Right lobe of liver (tissue), 6 donors: Measurements from ENCODE around the gene ARHGEF1. TPM values are rescaled to one million over a fixed set of nuclear protein-coding genes. Genes with fewer than 3 reads are reported as not detected.

ENCODE experiments used
- ATAC-seq, 4 donors: fragments of 200-7000 bp; cut with Tn5 transposase; one replicate each; pipeline ENCODE4 v1.9.1; 2020; ENCODE audit warnings: mild to moderate bottlenecking in 4 of 4, moderate library complexity in 4 of 4
- DNase-seq, 3 donors: peaks; one replicate each; pipeline ENCODE4 v3.0.0-alpha.2; 2020
- H3K27ac ChIP-seq, 3 donors: fragments of 200-600 bp; one replicate each; pipeline ENCODE4 v1.8.0; 2022
- H3K27me3 ChIP-seq, 2 donors: fragments of 200-600 bp; one replicate each; pipeline ENCODE4 v1.8.0; 2022
- H3K36me3 ChIP-seq, 4 donors: fragments of 200-600 bp; sonication (generic) in 1 of 4; one replicate each; pipeline versions ENCODE4 v1.5.1 to v1.8.0; 2017 to 2022; ENCODE audit warnings: control low read depth in 1 of 4
- H3K4me1 ChIP-seq, 4 donors: fragments of 200-600 bp; sonication (generic) in 1 of 4; one replicate each; pipeline versions ENCODE4 v1.5.1 to v1.8.0; 2017 to 2022; ENCODE audit warnings: control low read depth in 1 of 4
- H3K4me3 ChIP-seq, 3 donors: fragments of 200-600 bp; one replicate each; pipeline ENCODE4 v1.8.0; 2022
- H3K9me3 ChIP-seq, 4 donors: fragments of 200-600 bp; sonication (generic) in 1 of 4; one replicate each; pipeline versions ENCODE4 v1.5.1 to v1.8.0; 2017 to 2022; ENCODE audit warnings: control low read depth in 1 of 4
- POLR2A ChIP-seq: fragments of 450-650 bp; IDR thresholded peaks from one replicate; pipeline ENCODE4 v1.6.1; 2017; ENCODE audit warnings: antibody characterized with exemption, mild to moderate bottlenecking
- WGBS: methylation state at CpG from one replicate; pipeline ENCODE4 v1.1.6; 2018; ENCODE audit warnings: low coverage, low lambda C conversion rate; ENCODE audit not compliant: insufficient coverage; ENCODE audit errors: missing lambda C conversion rate; 5-methylcytosine and 5-hydroxymethylcytosine counted together
- intact Hi-C, 2 donors: fragments of 100-400 bp; cut with DNase I; formaldehyde crosslinking; loops; one replicate each; pipeline versions ENCODE4 v1.11.2 to v1.14.1; 2022
- total RNA-seq, 6 experiments: library from RNA; depleted of rRNA in 2 of 6; stranded (reverse); fragments of >200 nt in 2 of 6; fragmentation: NEBNext Ultra II Directional in 3 of 6; extraction: Animal tissue kit (Norgen Biotek cat#: 25700) in 3 of 6; gene quantifications; one replicate each; pipeline versions ENCODE4 v1.1.0 to v1.2.4, GENCODE V29; 2016 to 2023
- TF ChIP-seq, protein P1 (sequence below), 4 donors: fragments of 200-600 bp in 3 of 4; fragments of 450-650 bp in 1 of 4; IDR thresholded peaks; one replicate each; pipeline versions ENCODE4 v1.5.1 to v1.8.0; 2016 to 2022; ENCODE audit warnings: antibody characterized with exemption in 4 of 4, mild to moderate bottlenecking in 2 of 4
- donor health status: DM: no; HTN: yes; CAD: no.
- donor health status: DM: no; HTN: no; CAD: no.
- donor health status: DM: no; HTN: no; CAD: no.
- donor health status: DM: no; HTN: yes; CAD: no.
- donor health status: DM: no; HTN: yes; CAD: no.

ARHGEF1 gene
- total RNA-seq, 6 experiments from 2014 or later, result 25.3 to 39.7 (median 30.2) TPM

GRCh38 chr19:41920882-41921576 is 38.0 kb downstream of the ARHGEF1 start:
- no peak overlapping the region for H3K27ac ChIP-seq
- ATAC-seq (no peak), DNase-seq (no peak)

DNA sequence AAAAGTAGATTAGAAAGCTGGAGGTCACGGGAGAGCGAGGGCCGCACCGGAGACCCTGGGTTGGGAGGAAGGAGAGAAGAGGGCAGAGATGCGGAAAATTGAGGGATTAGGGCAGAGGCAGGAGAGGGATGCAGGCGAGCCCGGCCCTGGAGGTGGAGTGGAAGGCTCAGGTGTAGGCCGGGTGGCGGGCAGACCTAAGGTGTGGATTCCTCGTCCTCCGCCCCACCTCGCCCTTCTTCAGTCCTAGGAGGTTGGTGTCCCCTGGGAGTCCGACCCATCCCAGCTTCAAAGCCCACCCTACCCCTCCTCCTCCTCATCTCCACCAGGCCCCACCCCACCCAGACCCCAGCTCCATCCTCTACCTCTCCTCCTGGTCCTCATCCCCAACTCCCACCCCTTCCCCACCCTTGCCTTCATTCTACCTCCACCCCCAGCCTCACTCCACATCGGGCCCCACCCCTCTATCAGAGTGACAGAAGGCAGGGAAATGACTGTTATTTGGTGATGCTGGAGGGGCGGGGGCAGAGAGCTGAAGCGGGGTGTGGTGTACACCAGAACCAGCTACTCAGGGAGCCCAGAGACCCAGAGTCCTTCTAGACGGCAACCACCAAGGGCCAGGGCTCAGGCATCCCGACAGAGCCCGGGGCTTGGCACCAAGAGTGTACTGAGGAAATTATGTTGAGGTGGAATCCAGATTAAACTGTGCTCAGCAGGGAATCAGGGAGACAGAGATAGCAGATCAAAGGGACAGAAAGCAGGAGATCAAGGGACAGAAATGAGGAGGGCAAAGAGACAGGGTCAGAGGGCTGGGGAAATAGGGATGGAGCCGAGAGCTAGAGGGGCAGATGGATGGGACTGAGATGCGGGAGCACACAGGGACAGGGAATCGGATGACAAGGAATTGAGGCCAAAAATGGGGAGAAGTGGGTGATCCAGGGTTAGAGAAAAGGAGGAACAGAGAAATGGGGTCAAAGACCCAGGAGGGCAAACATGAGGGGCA is 38.9 kb downstream of the ARHGEF1 start:
- 12% methylated on average over 15 of the region's 22 CpGs for WGBS

More at GRCh38 chr19:41920882-41921576, 38.0 kb downstream of the ARHGEF1 start:
- peaks cover 0 to 8% of the 10 kb centered on the region in 2 donors for H3K27me3 ChIP-seq
- TF ChIP-seq, protein P1, sequence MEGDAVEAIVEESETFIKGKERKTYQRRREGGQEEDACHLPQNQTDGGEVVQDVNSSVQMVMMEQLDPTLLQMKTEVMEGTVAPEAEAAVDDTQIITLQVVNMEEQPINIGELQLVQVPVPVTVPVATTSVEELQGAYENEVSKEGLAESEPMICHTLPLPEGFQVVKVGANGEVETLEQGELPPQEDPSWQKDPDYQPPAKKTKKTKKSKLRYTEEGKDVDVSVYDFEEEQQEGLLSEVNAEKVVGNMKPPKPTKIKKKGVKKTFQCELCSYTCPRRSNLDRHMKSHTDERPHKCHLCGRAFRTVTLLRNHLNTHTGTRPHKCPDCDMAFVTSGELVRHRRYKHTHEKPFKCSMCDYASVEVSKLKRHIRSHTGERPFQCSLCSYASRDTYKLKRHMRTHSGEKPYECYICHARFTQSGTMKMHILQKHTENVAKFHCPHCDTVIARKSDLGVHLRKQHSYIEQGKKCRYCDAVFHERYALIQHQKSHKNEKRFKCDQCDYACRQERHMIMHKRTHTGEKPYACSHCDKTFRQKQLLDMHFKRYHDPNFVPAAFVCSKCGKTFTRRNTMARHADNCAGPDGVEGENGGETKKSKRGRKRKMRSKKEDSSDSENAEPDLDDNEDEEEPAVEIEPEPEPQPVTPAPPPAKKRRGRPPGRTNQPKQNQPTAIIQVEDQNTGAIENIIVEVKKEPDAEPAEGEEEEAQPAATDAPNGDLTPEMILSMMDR (IDR thresholded peaks at IDR 0.05), result no peak
- TF ChIP-seq POLR2A, result no peak
- intact Hi-C loops, result no loop called here
- no peak overlapping the region for H3K4me3 ChIP-seq
- H3K9me3 ChIP-seq, result no peaks in the 10 kb centered on the region
- no peaks in the 10 kb centered on the region for H3K36me3 ChIP-seq
- 12% methylated on average over 22 of the region's 26 CpGs for WGBS
- H3K4me1 ChIP-seq, result no peaks in the 10 kb centered on the region

DNA sequence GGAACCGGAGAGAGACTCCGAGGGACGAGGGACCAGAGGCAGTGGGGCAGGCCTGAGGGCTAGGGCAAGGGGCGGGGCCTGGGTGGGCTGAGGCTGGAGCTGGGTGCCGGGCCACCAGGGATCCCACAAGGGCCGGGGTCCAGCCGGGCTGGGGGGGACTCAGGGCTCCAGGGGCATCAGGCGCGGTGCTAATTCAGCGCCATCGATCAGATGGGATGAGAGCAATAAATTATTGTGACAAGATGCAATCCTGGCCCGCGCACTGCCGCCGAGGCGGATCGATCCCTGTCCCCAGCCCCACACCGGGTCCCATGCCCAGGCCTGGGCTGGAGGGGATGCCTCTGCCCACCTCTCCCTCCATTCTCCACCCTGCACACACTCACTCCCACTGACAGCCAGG is 39.6 kb downstream of the ARHGEF1 start:
- intact Hi-C loops, result no loop called here
- H3K27me3 ChIP-seq, result peaks cover 0 to 20% of the 10 kb centered on the region in 2 donors
- ATAC-seq (no peak), DNase-seq (no peak)
- H3K4me3 ChIP-seq, result no peak overlapping the region
- no peak overlapping the region for H3K27ac ChIP-seq
- H3K9me3 ChIP-seq, result no peaks in the 10 kb centered on the region
- H3K4me1 ChIP-seq, result no peaks in the 10 kb centered on the region
- no peak for TF ChIP-seq POLR2A
- TF ChIP-seq, protein P1 (IDR thresholded peaks at IDR 0.05), result no peak
- 0% methylated on average over 3 of the region's 18 CpGs for WGBS
- no peaks in the 10 kb centered on the region for H3K36me3 ChIP-seq

More for the DNA sequence above, 38.9 kb downstream of the ARHGEF1 start:
- Histone ChIP-seq H3K36me3 (no peaks in the 10 kb centered on the region), H3K4me1 (no peaks in the 10 kb centered on the region), H3K9me3 (no peaks in the 10 kb centered on the region), H3K27ac (no peak overlapping the region), H3K27me3 (peaks cover 0 to 15% of the 10 kb centered on the region in 2 donors), H3K4me3 (no peak overlapping the region)
- ATAC-seq (no peak), DNase-seq (no peak)
- TF ChIP-seq, protein P1 (IDR thresholded peaks at IDR 0.05), result no peak
- TF ChIP-seq POLR2A, result no peak
- intact Hi-C loops, result no loop called here

GRCh38 chr19:41923045-41923788 is 40.2 kb downstream of the ARHGEF1 start:
- Histone ChIP-seq H3K27me3 (peaks cover 0 to 27% of the 10 kb centered on the region in 2 donors), H3K36me3 (no peaks in the 10 kb centered on the region), H3K4me3 (no peak overlapping the region), H3K27ac (no peak overlapping the region), H3K4me1 (peaks cover 0 to 3% (median 0%) of the 10 kb centered on the region in 4 donors), H3K9me3 (no peaks in the 10 kb centered on the region)
- no peak for DNase-seq
- no peak for ATAC-seq
- WGBS, result 35% methylated on average over 6 of the region's 6 CpGs
- TF ChIP-seq POLR2A, result no peak
- intact Hi-C loops, result no loop called here
